Neural progenitor cell (in vitro differentiated cells): ENCODE results near the gene RIPOR3. TPM values are rescaled to one million over a fixed set of nuclear protein-coding genes. Genes with fewer than 3 reads are reported as not detected.

Experiments used
- DNase-seq: peaks from one replicate; pipeline ENCODE4 v3.0.0-alpha.2; 2016; ENCODE audit warnings: low spot score
- H2AFZ ChIP-seq: fragments of 200-600 bp; sonication (generic); replicated peaks from 2 replicates; pipeline ENCODE4 v1.6.1; 2016; ENCODE audit warnings: antibody characterized with exemption
- H3F3A ChIP-seq: fragments of 200-600 bp; sonication (generic); 2 replicates; pipeline ENCODE4 v1.6.1; 2016; ENCODE audit warnings: antibody characterized with exemption, low read depth
- H3K27ac ChIP-seq: fragments of 200-600 bp; sonication (generic); 2 replicates; pipeline ENCODE4 v1.5.1; 2016; ENCODE audit warnings: mild to moderate bottlenecking
- H3K27me3 ChIP-seq: fragments of 200-600 bp; sonication (generic); 2 replicates; pipeline ENCODE4 v1.6.1; 2016; ENCODE audit warnings: mild to moderate bottlenecking, moderate library complexity
- H3K36me3 ChIP-seq: fragments of 200-600 bp; sonication (generic); 2 replicates; pipeline ENCODE4 v1.5.1; 2016
- H3K4me1 ChIP-seq: fragments of 200-600 bp; sonication (generic); 2 replicates; pipeline ENCODE4 v1.6.1; 2016; ENCODE audit warnings: mixed run types
- H3K4me2 ChIP-seq: fragments of 200-600 bp; sonication (generic); 2 replicates; pipeline ENCODE4 v1.6.1; 2016
- H3K4me3 ChIP-seq: fragments of 200-600 bp; sonication (generic); 2 replicates; pipeline ENCODE4 v1.5.1; 2016
- H3K79me2 ChIP-seq: fragments of 200-600 bp; sonication (generic); 2 replicates; pipeline ENCODE4 v1.6.1; 2016; ENCODE audit warnings: low read depth
- H3K9ac ChIP-seq: fragments of 200-600 bp; sonication (generic); 2 replicates; pipeline ENCODE4 v1.6.1; 2016
- H3K9me3 ChIP-seq: fragments of 200-600 bp; sonication (generic); 2 replicates; pipeline ENCODE4 v1.5.1; 2016; ENCODE audit warnings: low read depth
- H4K20me1 ChIP-seq: fragments of 200-600 bp; sonication (generic); 2 replicates; pipeline ENCODE4 v1.6.1; 2016; ENCODE audit warnings: low read depth
- H3K27ac Mint-ChIP-seq: 3 replicates; pipeline ENCODE4 v1.8.0; 2021; ENCODE audit warnings: mixed read lengths
- H3K27me3 Mint-ChIP-seq: 2 replicates; pipeline ENCODE4 v1.8.0; 2022; ENCODE audit warnings: low read depth, mild to moderate bottlenecking, inconsistent platforms, moderate library complexity, mixed read lengths; ENCODE audit not compliant: insufficient read depth
- H3K36me3 Mint-ChIP-seq: 3 replicates; pipeline ENCODE4 v1.8.0; 2021; ENCODE audit warnings: mixed read lengths
- H3K4me1 Mint-ChIP-seq: 3 replicates; pipeline ENCODE4 v1.8.0; 2021; ENCODE audit warnings: mixed read lengths
- H3K4me3 Mint-ChIP-seq: 3 replicates; pipeline ENCODE4 v1.8.0; 2021; ENCODE audit warnings: mild to moderate bottlenecking, moderate library complexity, mixed read lengths
- H3K9me3 Mint-ChIP-seq: 3 replicates; pipeline ENCODE4 v1.8.0; 2020; ENCODE audit warnings: mixed read lengths
- EZH2 ChIP-seq: fragments of 200-600 bp; sonication (generic); IDR thresholded peaks from 2 replicates; pipeline ENCODE4 v1.6.1; 2017; ENCODE audit warnings: antibody characterized with exemption, mild to moderate bottlenecking, moderate library complexity
- EZH2phosphoT487 ChIP-seq: fragments of 200-600 bp; sonication (generic); IDR thresholded peaks from 2 replicates; pipeline ENCODE4 v1.6.1; 2017; ENCODE audit warnings: antibody characterized with exemption
- total RNA-seq: library from RNA; depleted of rRNA; stranded (reverse); fragments of >200 nt; gene quantifications from 2 replicates; pipeline ENCODE4 v1.2.3, GENCODE V29; 2015; ENCODE audit warnings: low replicate concordance
- TF ChIP-seq, protein P1 (sequence below): fragments of 200-600 bp; sonication (generic); IDR thresholded peaks from 2 replicates; pipeline ENCODE4 v1.5.1; 2017; ENCODE audit warnings: antibody characterized with exemption, mild to moderate bottlenecking

RIPOR3 gene
- total RNA-seq, 1 donor from 2014 or later, result 1.2 TPM

DNA sequence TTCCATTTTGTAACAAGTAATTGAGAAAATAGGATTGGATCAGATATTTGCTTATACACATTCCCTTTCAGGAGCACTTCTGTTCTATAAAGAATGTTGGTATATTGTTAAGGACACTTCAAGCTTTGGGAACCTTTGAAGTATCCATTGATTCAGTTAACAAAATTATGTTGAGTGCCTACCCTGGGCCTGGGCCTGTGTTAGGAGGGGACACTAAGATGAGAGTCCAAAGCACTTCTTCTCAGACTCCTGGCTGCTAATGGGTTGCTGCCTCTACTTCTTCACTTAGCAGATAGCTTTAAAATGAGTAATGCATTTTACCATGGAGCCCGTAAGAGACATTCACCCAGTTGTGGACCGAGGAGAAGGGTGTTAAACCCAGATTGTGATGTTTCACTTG is 140.8 kb downstream of the RIPOR3 start:
- Mint-ChIP-seq H3K27ac (no peak overlapping the region), H3K27me3 (peaks cover 2% of the 10 kb centered on the region), H3K36me3 (peaks cover 6% of the 10 kb centered on the region), H3K4me3 (no peak overlapping the region), H3K4me1 (no peaks in the 10 kb centered on the region), H3K9me3 (no peaks in the 10 kb centered on the region)
- Histone ChIP-seq H3K36me3 (no peaks in the 10 kb centered on the region), H3K27ac (no peak overlapping the region), H3K4me2 (no peak overlapping the region), H3K9ac (no peak overlapping the region), H3K27me3 (no peaks in the 10 kb centered on the region), H3K4me3 (no peak overlapping the region), H3F3A (no peaks in the 10 kb centered on the region), H4K20me1 (peaks cover 16% of the 10 kb centered on the region), H2AFZ (no peak overlapping the region), H3K4me1 (no peaks in the 10 kb centered on the region), H3K9me3 (no peaks in the 10 kb centered on the region), H3K79me2 (peaks cover 20% of the 10 kb centered on the region)
- DNase-seq, result no peak
- TF ChIP-seq EZH2, result no peak
- TF ChIP-seq, protein P1, sequence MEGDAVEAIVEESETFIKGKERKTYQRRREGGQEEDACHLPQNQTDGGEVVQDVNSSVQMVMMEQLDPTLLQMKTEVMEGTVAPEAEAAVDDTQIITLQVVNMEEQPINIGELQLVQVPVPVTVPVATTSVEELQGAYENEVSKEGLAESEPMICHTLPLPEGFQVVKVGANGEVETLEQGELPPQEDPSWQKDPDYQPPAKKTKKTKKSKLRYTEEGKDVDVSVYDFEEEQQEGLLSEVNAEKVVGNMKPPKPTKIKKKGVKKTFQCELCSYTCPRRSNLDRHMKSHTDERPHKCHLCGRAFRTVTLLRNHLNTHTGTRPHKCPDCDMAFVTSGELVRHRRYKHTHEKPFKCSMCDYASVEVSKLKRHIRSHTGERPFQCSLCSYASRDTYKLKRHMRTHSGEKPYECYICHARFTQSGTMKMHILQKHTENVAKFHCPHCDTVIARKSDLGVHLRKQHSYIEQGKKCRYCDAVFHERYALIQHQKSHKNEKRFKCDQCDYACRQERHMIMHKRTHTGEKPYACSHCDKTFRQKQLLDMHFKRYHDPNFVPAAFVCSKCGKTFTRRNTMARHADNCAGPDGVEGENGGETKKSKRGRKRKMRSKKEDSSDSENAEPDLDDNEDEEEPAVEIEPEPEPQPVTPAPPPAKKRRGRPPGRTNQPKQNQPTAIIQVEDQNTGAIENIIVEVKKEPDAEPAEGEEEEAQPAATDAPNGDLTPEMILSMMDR, result no peak
- TF ChIP-seq EZH2phosphoT487, result no peak

DNA sequence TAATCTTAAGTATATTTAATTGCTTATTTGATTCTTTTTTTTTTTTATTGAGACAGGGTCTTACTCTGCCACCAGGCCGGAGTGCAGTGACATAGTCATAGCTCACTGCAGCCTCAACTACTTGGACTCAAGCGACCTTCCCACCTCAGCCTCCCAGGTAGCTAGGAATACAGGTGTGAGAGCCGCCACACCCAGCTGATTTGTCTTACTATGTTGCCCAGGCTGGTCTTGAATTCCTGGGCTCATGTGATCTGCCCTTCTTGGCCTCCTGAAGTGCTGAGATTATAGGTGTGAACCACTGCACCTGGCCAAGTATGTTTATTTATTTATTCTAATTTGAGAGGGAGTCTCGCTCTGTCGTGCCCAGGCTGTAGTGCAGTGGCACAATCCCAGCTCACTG is 142.9 kb downstream of the RIPOR3 start:
- H3K4me2 ChIP-seq, result no peak overlapping the region
- Mint-ChIP-seq H3K9me3 (no peaks in the 10 kb centered on the region), H3K27me3 (peaks cover 2% of the 10 kb centered on the region), H3K36me3 (peaks cover 6% of the 10 kb centered on the region), H3K4me1 (no peaks in the 10 kb centered on the region), H3K27ac (no peak overlapping the region), H3K4me3 (no peak overlapping the region)
- H3F3A ChIP-seq, result no peaks in the 10 kb centered on the region
- no peak overlapping the region for H2AFZ ChIP-seq
- H3K9ac ChIP-seq, result no peak overlapping the region
- DNase-seq, result no peak
- no peak overlapping the region for H3K27ac ChIP-seq
- no peaks in the 10 kb centered on the region for H3K36me3 ChIP-seq
- no peaks in the 10 kb centered on the region for H3K4me1 ChIP-seq
- H3K9me3 ChIP-seq, result no peaks in the 10 kb centered on the region
- no peak overlapping the region for H3K4me3 ChIP-seq
- peaks cover 35% of the 10 kb centered on the region for H3K79me2 ChIP-seq
- H3K27me3 ChIP-seq, result no peaks in the 10 kb centered on the region
- H4K20me1 ChIP-seq, result peaks cover 16% of the 10 kb centered on the region
- TF ChIP-seq EZH2, result no peak
- TF ChIP-seq, protein P1, result no peak
- TF ChIP-seq EZH2phosphoT487, result no peak

DNA sequence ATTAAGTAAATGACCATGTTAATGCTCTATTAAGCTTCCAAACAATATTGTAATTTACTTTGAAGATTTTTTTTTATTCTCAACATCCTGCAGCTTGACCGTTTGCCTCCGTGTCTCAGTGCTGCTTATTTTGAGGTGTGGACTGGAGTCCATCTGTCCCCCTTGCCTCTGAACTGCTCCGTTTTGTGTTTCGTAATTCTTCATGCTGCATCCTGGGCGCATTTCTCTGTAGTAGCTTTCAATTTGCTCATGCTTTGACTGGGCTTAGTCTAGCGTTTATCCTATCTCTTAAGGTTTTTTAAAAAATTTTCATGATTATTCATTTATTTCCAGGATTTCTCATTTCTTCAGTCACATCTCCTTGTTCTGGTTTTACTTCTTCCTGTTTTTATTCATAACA is 143.4 kb downstream of the RIPOR3 start:
- Histone ChIP-seq H3K27me3 (no peaks in the 10 kb centered on the region), H3K9me3 (no peaks in the 10 kb centered on the region), H3K4me3 (no peak overlapping the region), H3K27ac (no peak overlapping the region), H3K36me3 (no peaks in the 10 kb centered on the region), H3K79me2 (peaks cover 35% of the 10 kb centered on the region), H3K4me1 (no peaks in the 10 kb centered on the region), H4K20me1 (peaks cover 16% of the 10 kb centered on the region), H3K9ac (no peak overlapping the region), H3K4me2 (no peak overlapping the region), H2AFZ (no peak overlapping the region), H3F3A (no peaks in the 10 kb centered on the region)
- no peak for DNase-seq
- Mint-ChIP-seq H3K27me3 (peaks cover 2% of the 10 kb centered on the region), H3K36me3 (peaks cover 6% of the 10 kb centered on the region), H3K4me1 (no peaks in the 10 kb centered on the region), H3K4me3 (no peak overlapping the region), H3K9me3 (no peaks in the 10 kb centered on the region), H3K27ac (no peak overlapping the region)
- TF ChIP-seq EZH2 (no peak), EZH2phosphoT487 (no peak)
- TF ChIP-seq, protein P1, result no peak
